Motor neuron (in vitro differentiated cells): ENCODE data around the gene BCL2L12. TPM values are rescaled to one million over a fixed set of nuclear protein-coding genes. Genes with fewer than 3 reads are reported as not detected.

Experiments used
- ATAC-seq, 8 experiments: fragments of 200-7000 bp; cut with Tn5 transposase; replicated peaks in 6 of 8; 2 replicates each; pipeline ENCODE4 v1.8.0; 2021; ENCODE audit warnings: mild to moderate bottlenecking in 8 of 8, moderate library complexity in 8 of 8
- H3K27ac ChIP-seq, 2 donors: fragments of 250-450 bp; sonication (Bioruptor Pico); 2 replicates each; pipeline ENCODE4 v1.9.0; 2021; ENCODE audit warnings: antibody characterized with exemption in 2 of 2, mild to moderate bottlenecking in 2 of 2, moderate library complexity in 1 of 2
- H3K4me1 ChIP-seq, 2 donors: fragments of 250-450 bp; sonication (Bioruptor Pico); replicated peaks in 1 of 2; 2 replicates each; pipeline ENCODE4 v1.6.1; 2021; ENCODE audit warnings: antibody characterized with exemption in 2 of 2, mild to moderate bottlenecking in 2 of 2, moderate library complexity in 1 of 2
- H3K4me3 ChIP-seq, 5 donors: fragments of 250-450 bp; sonication (Bioruptor Pico); 2 replicates each; pipeline ENCODE4 v1.9.0; 2021; ENCODE audit warnings: antibody characterized with exemption in 5 of 5, mild to moderate bottlenecking in 5 of 5, moderate library complexity in 4 of 5
- WGBS, 10 experiments: fragments of 450-650 bp; shearing (Covaris generic); methylation state at CpG; one replicate each; pipeline ENCODE4 v1.0.0; 2022; 5-methylcytosine and 5-hydroxymethylcytosine counted together
- in situ Hi-C, 9 experiments: fragments of 400-800 bp; cut with MboI; loops; one replicate each; pipeline ENCODE4 v1.15.0; 2021; ENCODE audit warnings: low sequenced_read_pairs in 9 of 9, low pct_unique_long_range_greater_than_20kb in 2 of 9; ENCODE audit not compliant: unreplicated experiment in 9 of 9
- total RNA-seq, 8 experiments: library from RNA; unstranded; fragments of 300-600 nt; gene quantifications; 2 replicates each; pipeline versions ENCODE4 v1.2.3 to v1.2.4, GENCODE V29; 2022

BCL2L12 gene
- total RNA-seq, 8 experiments from 2014 or later, result 5.3 to 34.6 (median 8.2) TPM

- Histone ChIP-seq H3K27ac (no peak overlapping the region), H3K4me3 (no peak overlapping the region), H3K4me1 (peaks cover 6 to 9% of the 10 kb centered on the region in 2 donors)
- no peak for ATAC-seq
- in situ Hi-C loops, result no loop called here
- WGBS, 10 experiments, result 53 to 100% (median 87%) methylated on average over 1 to 7 of the region's 17 CpGs; no CpG with 5 or more reads in 3 of the 10 experiments
These were observed 19.1 kb upstream of the BCL2L12 start for GRCh38 chr19:49646586-49646985.

DNA sequence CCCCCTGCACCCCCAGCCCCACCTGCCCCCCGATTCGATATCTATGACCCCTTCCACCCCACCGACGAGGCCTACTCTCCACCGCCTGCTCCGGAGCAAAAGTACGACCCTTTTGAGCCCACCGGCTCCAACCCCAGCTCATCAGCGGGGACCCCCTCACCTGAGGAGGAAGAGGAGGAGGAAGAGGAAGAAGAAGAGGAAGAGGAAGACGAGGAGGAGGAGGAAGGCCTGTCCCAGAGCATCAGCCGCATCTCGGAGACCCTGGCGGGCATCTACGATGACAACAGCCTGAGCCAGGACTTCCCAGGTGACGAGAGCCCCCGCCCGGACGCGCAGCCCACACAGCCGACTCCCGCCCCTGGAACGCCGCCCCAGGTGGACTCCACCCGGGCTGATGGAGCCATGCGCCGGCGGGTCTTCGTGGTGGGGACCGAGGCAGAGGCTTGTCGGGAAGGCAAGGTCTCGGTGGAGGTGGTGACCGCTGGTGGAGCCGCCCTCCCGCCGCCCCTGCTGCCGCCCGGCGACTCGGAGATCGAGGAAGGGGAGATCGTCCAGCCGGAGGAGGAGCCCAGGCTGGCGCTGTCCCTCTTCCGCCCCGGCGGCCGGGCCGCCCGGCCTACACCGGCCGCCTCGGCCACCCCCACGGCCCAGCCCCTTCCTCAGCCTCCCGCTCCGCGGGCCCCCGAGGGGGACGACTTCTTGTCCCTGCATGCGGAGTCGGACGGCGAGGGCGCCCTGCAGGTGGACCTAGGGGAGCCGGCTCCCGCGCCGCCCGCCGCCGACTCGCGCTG is 14.5 kb upstream of the BCL2L12 start:
- ATAC-seq, result peak in 3 of 8 experiments; percentile 8 to 15 (median 11)
- Histone ChIP-seq H3K27ac (no peak overlapping the region), H3K4me1 (no peaks in the 10 kb centered on the region), H3K4me3 (no peak overlapping the region)
- in situ Hi-C loops, result no loop called here
- WGBS, 10 experiments, result 89 to 100% methylated on average over 5 to 9 of the region's 72 CpGs; no CpG with 5 or more reads in 8 of the 10 experiments

- Histone ChIP-seq H3K4me1 (peaks cover 0 to 4% of the 10 kb centered on the region in 2 donors), H3K4me3 (no peak overlapping the region), H3K27ac (no peak overlapping the region)
- ATAC-seq, result peak in 1 of 8 experiments; percentile 3
- WGBS, 10 experiments, result 80 to 100% (median 97%) methylated on average over 1 to 20 of the region's 110 CpGs; no CpG with 5 or more reads in 5 of the 10 experiments
- in situ Hi-C loops, result no loop called here
These were observed 13.7 kb upstream of the BCL2L12 start for GRCh38 chr19:49651820-49652550.

GRCh38 chr19:49652551-49653465 is 12.9 kb upstream of the BCL2L12 start:
- in situ Hi-C loops, result no loop called here
- 80 to 100% (median 100%) methylated on average over 1 to 11 of the region's 58 CpGs; no CpG with 5 or more reads in 4 of the 10 experiments for WGBS, 10 experiments

GRCh38 chr19:49653466-49653806 is 12.3 kb upstream of the BCL2L12 start:
- H3K27ac ChIP-seq, result no peak overlapping the region
- no peak overlapping the region for H3K4me3 ChIP-seq
- in situ Hi-C loops, result no loop called here
- H3K4me1 ChIP-seq, result peaks cover 0 to 4% of the 10 kb centered on the region in 2 donors
- no CpG with 5 or more reads among the region's 13 CpGs for WGBS, 10 experiments
- ATAC-seq, result no peak

More at GRCh38 chr19:49652551-49653465, 12.9 kb upstream of the BCL2L12 start:
- ATAC-seq, result peak in 1 of 8 experiments; percentile 3
- Histone ChIP-seq H3K4me3 (no peak overlapping the region), H3K4me1 (peaks cover 0 to 4% of the 10 kb centered on the region in 2 donors), H3K27ac (no peak overlapping the region)

DNA sequence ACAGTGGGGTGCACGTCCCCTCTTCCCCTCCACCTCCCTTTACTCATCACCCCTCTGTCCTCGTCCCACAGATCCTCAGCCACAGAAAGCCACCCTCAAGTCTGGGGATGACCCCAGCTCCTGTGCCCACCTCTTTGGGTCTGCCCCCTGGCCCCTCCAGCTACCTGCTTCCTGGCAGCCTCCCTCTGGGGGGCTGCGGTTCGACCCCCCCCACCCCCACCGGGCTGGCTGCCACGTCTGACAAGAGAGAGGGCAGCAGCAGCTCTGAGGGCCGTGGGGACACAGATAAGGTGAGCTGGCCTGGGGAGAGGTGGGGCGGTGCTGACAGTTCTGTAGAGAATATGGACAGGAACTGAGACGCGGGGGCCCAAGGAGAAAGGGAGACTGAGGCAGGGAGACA is 11.2 kb upstream of the BCL2L12 start:
- WGBS, 10 experiments, result no CpG with 5 or more reads among the region's 10 CpGs
- H3K4me1 ChIP-seq, result peaks cover 0 to 4% of the 10 kb centered on the region in 2 donors
- in situ Hi-C loops, result no loop called here
- no peak overlapping the region for H3K27ac ChIP-seq
- no peak overlapping the region for H3K4me3 ChIP-seq
- no peak for ATAC-seq

DNA sequence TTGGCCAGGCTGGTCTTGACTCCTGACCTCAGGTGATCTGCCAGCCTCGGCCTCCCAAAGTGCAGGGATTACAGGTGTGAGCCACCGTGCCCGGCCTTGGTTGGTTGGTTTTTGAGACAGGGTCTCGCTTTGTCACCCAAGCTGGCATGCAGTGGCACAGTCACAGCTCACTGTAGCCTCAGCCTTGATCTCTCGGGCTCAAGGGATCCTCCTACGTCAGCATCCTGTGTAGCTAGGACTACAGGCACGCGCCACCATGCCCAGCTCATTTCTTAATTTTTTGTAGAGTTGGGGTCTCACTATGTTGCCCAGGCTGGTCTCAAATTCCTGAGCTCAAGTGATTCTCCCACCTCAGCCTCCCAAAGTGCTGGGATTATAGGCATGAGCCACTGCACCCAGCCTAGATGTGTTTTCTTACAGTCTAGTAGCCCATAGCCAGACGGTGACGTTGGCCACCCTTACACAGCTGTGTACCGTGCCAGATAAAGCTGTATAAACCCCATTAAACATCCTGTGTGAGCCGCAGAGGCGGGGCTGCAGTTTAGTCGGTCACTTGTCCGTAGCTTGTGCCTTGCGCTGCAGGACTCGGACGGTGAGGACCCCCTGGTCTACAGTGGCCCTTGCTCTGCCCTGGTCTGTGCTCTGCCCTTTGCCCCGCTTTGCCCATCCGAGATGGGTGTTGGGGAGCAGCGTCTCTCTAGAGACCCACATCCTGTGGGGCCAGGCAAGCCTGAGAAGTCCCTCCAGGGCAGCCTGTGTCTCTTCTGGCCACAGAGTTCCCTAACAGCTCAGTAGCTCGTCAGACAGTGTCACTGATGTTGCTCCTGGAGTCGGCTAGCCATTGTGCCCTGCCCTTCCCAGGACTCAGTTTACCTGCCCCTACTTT is 9.9 kb upstream of the BCL2L12 start:
- WGBS, 10 experiments, result 87 to 100% (median 94%) methylated on average over 2 to 10 of the region's 23 CpGs; no CpG with 5 or more reads in 2 of the 10 experiments
- no peak for ATAC-seq

DNA sequence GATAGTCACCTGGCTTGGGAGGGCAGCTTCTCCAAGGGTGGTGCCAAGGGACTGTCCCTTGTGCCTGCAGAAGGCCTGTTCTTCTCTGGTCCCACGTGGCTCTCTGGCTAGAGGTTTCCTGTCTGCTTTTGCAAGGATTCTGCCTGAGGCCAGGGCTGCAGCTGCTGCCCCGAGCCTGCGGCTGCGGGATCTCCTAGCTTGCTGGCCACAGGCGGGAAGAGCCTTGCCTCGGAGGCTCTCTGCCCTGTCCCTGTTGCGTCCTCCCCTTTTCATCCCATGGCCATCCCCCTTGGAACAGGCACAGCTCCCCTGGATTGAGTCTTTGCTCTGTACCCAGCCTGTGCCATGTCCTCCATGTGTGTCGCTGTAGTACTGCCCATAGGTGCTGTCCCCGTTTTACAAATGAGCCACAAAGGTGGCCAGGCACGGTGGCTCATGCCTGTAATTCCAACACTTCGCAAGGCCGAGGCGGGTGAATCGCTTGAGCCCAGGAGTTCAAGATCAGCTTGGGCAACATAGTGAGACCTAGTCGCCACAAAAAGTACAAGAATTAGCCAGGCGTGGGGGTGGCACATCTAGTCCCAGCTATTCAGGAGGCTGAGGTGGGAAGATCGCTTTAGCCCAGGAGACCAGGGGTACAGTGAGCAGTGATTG is 9.2 kb upstream of the BCL2L12 start:
- H3K27ac ChIP-seq, result no peak overlapping the region
- in situ Hi-C loops, result no loop called here
- H3K4me3 ChIP-seq, result no peak overlapping the region
- 50 to 100% (median 83%) methylated on average over 1 to 7 of the region's 17 CpGs; no CpG with 5 or more reads in 2 of the 10 experiments for WGBS, 10 experiments
- H3K4me1 ChIP-seq, result peaks cover 0 to 4% of the 10 kb centered on the region in 2 donors
- no peak for ATAC-seq

More for the DNA sequence above, 9.9 kb upstream of the BCL2L12 start:
- Histone ChIP-seq H3K4me1 (peaks cover 0 to 4% of the 10 kb centered on the region in 2 donors), H3K4me3 (no peak overlapping the region), H3K27ac (no peak overlapping the region)
- in situ Hi-C loops, result no loop called here

DNA sequence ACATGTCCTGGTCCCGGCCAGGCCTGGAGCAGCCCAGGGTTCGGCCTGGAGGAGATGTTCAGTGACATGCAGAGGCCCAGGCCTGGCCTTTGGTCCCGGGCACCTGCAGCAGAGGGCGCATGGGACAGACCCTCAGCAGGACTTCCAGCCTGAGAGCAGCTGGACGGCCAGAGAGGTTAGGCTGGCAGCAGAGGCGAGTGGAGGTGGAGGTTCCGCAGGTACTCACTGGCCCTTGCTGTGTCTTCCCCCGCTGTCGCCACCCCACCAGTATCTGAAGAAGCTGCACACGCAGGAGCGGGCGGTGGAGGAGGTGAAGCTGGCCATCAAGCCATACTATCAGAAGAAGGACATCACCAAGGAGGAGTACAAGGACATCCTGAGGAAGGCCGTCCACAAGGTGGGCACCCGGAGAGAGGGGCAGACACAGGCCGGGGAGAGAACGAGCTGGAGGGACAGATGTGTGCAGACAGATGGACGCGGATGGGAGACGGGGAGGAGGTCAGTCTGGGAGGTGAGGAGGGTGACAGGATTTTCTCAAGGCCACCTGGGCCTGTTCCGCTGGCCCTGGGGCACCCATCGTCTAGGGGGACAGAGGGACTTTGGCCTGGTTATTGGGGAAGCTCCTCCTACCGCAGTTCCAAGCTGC is 8.1 kb upstream of the BCL2L12 start:
- Histone ChIP-seq H3K27ac (no peak overlapping the region), H3K4me1 (peaks cover 0 to 4% of the 10 kb centered on the region in 2 donors), H3K4me3 (no peak overlapping the region)
- in situ Hi-C loops, result no loop called here
- ATAC-seq, result no peak
- WGBS, 10 experiments, result 70 to 100% (median 95%) methylated on average over 1 to 8 of the region's 22 CpGs; no CpG with 5 or more reads in 5 of the 10 experiments

DNA sequence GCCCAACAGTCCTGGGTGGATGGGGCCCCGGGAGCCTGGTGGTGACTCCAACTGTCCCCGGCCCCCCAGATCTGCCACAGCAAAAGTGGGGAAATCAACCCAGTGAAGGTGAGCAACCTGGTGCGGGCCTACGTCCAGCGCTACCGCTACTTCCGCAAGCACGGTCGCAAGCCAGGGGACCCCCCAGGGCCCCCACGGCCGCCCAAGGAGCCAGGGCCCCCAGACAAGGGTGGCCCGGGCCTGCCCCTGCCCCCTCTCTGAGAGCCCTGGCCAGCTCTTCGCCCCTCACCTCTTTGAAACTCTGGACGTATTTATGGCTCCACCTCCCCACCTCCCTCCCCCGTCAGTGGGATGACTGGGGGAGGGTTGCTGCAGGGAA is 7.6 kb upstream of the BCL2L12 start:
- peaks cover 0 to 4% of the 10 kb centered on the region in 2 donors for H3K4me1 ChIP-seq
- ATAC-seq, result peak in 1 of 8 experiments; percentile 2
- H3K4me3 ChIP-seq, result no peak overlapping the region
- WGBS, 10 experiments, result 94% methylated on average over 3 of the region's 15 CpGs; no CpG with 5 or more reads in 9 of the 10 experiments
- in situ Hi-C loops, result no loop called here
- H3K27ac ChIP-seq, result no peak overlapping the region
